Loucy (cell line): ENCODE data around the gene TENT4B.

ENCODE experiments used
- H2AFZ ChIP-seq: fragments of 200-600 bp; sonication (generic); 2 replicates; pipeline ENCODE4 v1.6.0; 2016; ENCODE audit warnings: antibody characterized with exemption, mild to moderate bottlenecking, low read length, moderate library complexity
- H3F3A ChIP-seq: fragments of 200-600 bp; 2 replicates; pipeline ENCODE4 v1.6.0; 2016; ENCODE audit warnings: antibody characterized with exemption, low read depth, mild to moderate bottlenecking
- H3K27me3 ChIP-seq: fragments of 200-600 bp; sonication (generic); 2 replicates; pipeline ENCODE4 v1.6.1; 2014; ENCODE audit warnings: low read length, mild to moderate bottlenecking; ENCODE audit not compliant: insufficient read depth, poor library complexity, severe bottlenecking
- H3K36me3 ChIP-seq: fragments of 200-600 bp; sonication (generic); 2 replicates; pipeline ENCODE4 v1.6.1; 2016; ENCODE audit warnings: low read length; ENCODE audit not compliant: insufficient read depth
- H3K4me1 ChIP-seq: fragments of 200-600 bp; sonication (generic); 2 replicates; pipeline ENCODE4 v1.5.1; 2014; ENCODE audit warnings: low read length, mild to moderate bottlenecking; ENCODE audit not compliant: insufficient read depth, poor library complexity, severe bottlenecking
- H3K4me2 ChIP-seq: fragments of 200-600 bp; sonication (generic); 2 replicates; pipeline ENCODE4 v1.6.0; 2014; ENCODE audit warnings: antibody characterized with exemption, low read length, low read depth, mild to moderate bottlenecking; ENCODE audit not compliant: poor library complexity, severe bottlenecking
- H3K4me3 ChIP-seq: fragments of 200-600 bp; sonication (generic); 2 replicates; pipeline ENCODE4 v1.5.1; 2014; ENCODE audit warnings: low read length, mild to moderate bottlenecking, mixed read lengths; ENCODE audit not compliant: poor library complexity, severe bottlenecking
- H3K79me2 ChIP-seq: fragments of 200-600 bp; sonication (generic); 2 replicates; pipeline ENCODE4 v1.6.1; 2014; ENCODE audit warnings: low read length; ENCODE audit not compliant: insufficient read depth
- H3K9ac ChIP-seq: fragments of 200-600 bp; sonication (generic); 2 replicates; pipeline ENCODE4 v1.6.0; 2014; ENCODE audit warnings: mild to moderate bottlenecking, low read depth, low read length, moderate library complexity; ENCODE audit not compliant: poor library complexity, severe bottlenecking
- H3K9me2 ChIP-seq: fragments of 200-600 bp; sonication (generic); replicated peaks from 2 replicates; pipeline ENCODE4 v1.6.1; 2016; ENCODE audit warnings: low read depth, low read length, mixed read lengths
- H3K9me3 ChIP-seq: fragments of 200-600 bp; sonication (generic); 2 replicates; pipeline ENCODE4 v1.6.1; 2014; ENCODE audit warnings: mild to moderate bottlenecking, antibody characterized with exemption, low read length, low read depth; ENCODE audit not compliant: insufficient read depth
- H4K20me1 ChIP-seq: fragments of 200-600 bp; sonication (generic); 2 replicates; pipeline ENCODE4 v1.6.0; 2014; ENCODE audit warnings: antibody characterized with exemption, low read length, mild to moderate bottlenecking; ENCODE audit not compliant: insufficient read depth, poor library complexity, severe bottlenecking
- EZH2phosphoT487 ChIP-seq: fragments of 200-600 bp; IDR thresholded peaks from 2 replicates; pipeline ENCODE4 v1.6.1; 2018; ENCODE audit warnings: antibody characterized with exemption, mild to moderate bottlenecking, moderate library complexity, borderline replicate concordance
- TF ChIP-seq, protein P1 (sequence below): fragments of 200-600 bp; sonication (generic); conservative IDR thresholded peaks from 2 replicates; pipeline ENCODE4 v1.5.1; 2014; ENCODE audit warnings: mild to moderate bottlenecking, antibody characterized with exemption, low read length

TENT4B gene

DNA sequence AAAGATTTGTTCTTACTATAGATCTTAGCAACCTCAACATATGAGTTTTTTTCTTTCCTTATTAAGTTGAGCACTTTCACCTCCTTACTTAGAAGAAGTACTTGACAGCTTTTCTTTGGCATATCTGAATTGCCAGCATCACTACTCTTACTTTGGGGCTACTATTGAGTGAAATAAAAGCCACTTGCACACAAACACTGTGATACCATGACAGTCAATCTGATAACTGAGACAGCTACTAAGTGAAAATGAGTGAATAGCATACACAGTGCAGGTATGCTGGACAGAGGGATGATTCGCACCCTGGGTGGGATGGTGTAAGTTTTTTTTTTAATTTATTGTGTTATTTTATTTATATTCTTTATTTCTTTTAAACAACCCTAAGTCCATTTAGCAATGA lies 13.5 kb upstream of the TENT4B start:
- H3F3A ChIP-seq = no peaks in the 10 kb centered on the region
- no peak overlapping the region for H2AFZ ChIP-seq
- TF ChIP-seq, protein P1, sequence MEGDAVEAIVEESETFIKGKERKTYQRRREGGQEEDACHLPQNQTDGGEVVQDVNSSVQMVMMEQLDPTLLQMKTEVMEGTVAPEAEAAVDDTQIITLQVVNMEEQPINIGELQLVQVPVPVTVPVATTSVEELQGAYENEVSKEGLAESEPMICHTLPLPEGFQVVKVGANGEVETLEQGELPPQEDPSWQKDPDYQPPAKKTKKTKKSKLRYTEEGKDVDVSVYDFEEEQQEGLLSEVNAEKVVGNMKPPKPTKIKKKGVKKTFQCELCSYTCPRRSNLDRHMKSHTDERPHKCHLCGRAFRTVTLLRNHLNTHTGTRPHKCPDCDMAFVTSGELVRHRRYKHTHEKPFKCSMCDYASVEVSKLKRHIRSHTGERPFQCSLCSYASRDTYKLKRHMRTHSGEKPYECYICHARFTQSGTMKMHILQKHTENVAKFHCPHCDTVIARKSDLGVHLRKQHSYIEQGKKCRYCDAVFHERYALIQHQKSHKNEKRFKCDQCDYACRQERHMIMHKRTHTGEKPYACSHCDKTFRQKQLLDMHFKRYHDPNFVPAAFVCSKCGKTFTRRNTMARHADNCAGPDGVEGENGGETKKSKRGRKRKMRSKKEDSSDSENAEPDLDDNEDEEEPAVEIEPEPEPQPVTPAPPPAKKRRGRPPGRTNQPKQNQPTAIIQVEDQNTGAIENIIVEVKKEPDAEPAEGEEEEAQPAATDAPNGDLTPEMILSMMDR = no peak
- no peak for TF ChIP-seq EZH2phosphoT487
- H3K9me3 ChIP-seq = no peaks in the 10 kb centered on the region
- no peak overlapping the region for H3K9ac ChIP-seq
- H3K27me3 ChIP-seq = no peaks in the 10 kb centered on the region
- no peaks in the 10 kb centered on the region for H3K36me3 ChIP-seq
- no peaks in the 10 kb centered on the region for H3K9me2 ChIP-seq
- no peak overlapping the region for H3K4me2 ChIP-seq
- H3K79me2 ChIP-seq = no peaks in the 10 kb centered on the region
- no peaks in the 10 kb centered on the region for H3K4me1 ChIP-seq
- H4K20me1 ChIP-seq = no peaks in the 10 kb centered on the region
- no peak overlapping the region for H3K4me3 ChIP-seq

DNA sequence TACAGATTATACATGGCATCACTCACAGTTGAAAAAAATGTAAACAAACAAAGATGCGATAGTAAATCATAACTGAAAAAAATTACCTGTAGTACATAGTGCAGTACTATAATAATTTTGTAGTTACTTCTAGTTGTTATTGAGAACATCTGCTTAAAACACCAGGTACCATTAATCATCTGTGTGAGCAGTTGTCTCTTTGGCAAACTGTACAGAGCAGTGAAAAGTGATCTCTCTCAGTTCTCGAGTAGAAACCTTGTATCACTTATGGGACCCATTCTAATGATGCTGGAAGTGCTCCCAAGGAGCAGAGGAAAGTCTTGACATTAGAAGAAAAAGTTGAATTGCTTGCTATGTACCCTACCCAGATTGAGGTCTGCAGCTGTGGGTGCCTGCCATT lies 8.9 kb upstream of the TENT4B start:
- Histone ChIP-seq H3K9me2 (no peaks in the 10 kb centered on the region), H2AFZ (no peak overlapping the region)

DNA sequence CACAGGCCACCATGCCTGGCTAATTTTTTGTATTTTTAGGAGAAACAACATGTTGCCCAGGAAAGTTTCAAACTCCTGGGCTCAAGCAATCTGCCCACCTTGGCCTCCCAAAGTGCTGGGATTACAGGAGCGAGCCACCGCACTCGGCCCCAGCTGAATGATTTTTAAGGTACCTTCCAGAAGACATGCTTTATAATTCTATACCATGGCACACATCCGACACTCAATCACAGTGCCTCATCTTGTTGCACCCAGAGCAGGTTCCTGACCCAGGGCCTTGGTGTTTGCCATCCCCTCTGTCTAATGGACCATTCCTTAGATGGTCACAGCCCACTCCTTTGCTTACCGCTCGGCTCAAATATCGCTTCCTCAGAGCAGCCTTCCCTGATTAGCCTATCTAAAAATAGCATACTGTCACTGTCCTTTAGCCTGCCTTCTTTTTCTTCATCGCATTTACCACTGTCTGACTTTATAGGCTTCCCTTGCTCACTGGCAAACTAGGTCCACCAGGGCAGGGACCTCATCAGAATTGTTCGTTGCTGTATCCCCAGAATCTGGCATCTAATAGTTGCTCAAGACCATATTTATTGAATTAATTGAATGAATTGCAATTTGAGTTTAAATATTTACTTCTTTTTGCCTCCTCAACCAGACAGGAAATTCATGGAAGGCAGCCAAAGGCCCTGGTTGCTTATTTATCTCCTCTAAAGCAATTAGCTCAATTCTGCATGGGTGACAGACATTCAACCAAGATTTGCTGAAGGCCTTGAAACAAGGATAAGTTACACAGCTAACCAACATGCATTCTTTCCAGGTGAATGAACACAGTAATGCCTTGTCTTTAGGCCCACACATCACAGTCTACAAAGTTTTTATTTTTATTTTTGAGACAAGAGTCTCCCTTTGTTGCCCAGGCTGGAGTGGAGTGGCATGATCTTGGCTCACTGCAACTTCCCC lies 6.3 kb upstream of the TENT4B start:
- no peak overlapping the region for H3K4me3 ChIP-seq
- H2AFZ ChIP-seq = no peak overlapping the region
- no peaks in the 10 kb centered on the region for H3K36me3 ChIP-seq
- no peaks in the 10 kb centered on the region for H3K9me2 ChIP-seq
- TF ChIP-seq, protein P1 = no peak
- no peak for TF ChIP-seq EZH2phosphoT487
- no peak overlapping the region for H3K4me2 ChIP-seq
- H3K4me1 ChIP-seq = peaks cover under 1% of the 10 kb centered on the region
- no peak overlapping the region for H3K9ac ChIP-seq
- H3K9me3 ChIP-seq = no peaks in the 10 kb centered on the region
- H3K79me2 ChIP-seq = no peaks in the 10 kb centered on the region
- H3K27me3 ChIP-seq = no peaks in the 10 kb centered on the region
- H3F3A ChIP-seq = no peaks in the 10 kb centered on the region
- no peaks in the 10 kb centered on the region for H4K20me1 ChIP-seq

More for the DNA sequence above, 8.9 kb upstream of the TENT4B start:
- no peaks in the 10 kb centered on the region for H3K9me3 ChIP-seq
- no peak overlapping the region for H3K9ac ChIP-seq
- no peak overlapping the region for H3K4me2 ChIP-seq
- H3F3A ChIP-seq = no peaks in the 10 kb centered on the region
- H3K79me2 ChIP-seq = no peaks in the 10 kb centered on the region
- no peaks in the 10 kb centered on the region for H3K27me3 ChIP-seq
- no peak for TF ChIP-seq EZH2phosphoT487
- TF ChIP-seq, protein P1 = no peak
- no peaks in the 10 kb centered on the region for H3K4me1 ChIP-seq
- H3K36me3 ChIP-seq = no peaks in the 10 kb centered on the region
- no peak overlapping the region for H3K4me3 ChIP-seq
- no peaks in the 10 kb centered on the region for H4K20me1 ChIP-seq
